Heart right ventricle (tissue), 16 donors: Measurements from ENCODE around the gene POLR3K. TPM values are rescaled to one million over a fixed set of nuclear protein-coding genes. Genes with fewer than 3 reads are reported as not detected.

Experiments used
- ATAC-seq, 8 donors: fragments of 200-7000 bp; cut with Tn5 transposase; one replicate each; pipeline ENCODE4 v1.9.1; 2020; ENCODE audit warnings: mild to moderate bottlenecking in 8 of 8, moderate library complexity in 8 of 8, moderate number of reproducible peaks in 1 of 8
- DNase-seq, 2 donors: peaks; one replicate each; pipeline ENCODE4 v3.0.0-alpha.2; 2020
- H3K27ac ChIP-seq, 10 donors: fragments of 200-600 bp; sonication (generic) in 2 of 10; one replicate each; pipeline versions ENCODE4 v1.5.0 to v1.8.0; 2020 to 2022; ENCODE audit warnings: mild to moderate bottlenecking in 3 of 10
- H3K27me3 ChIP-seq, 7 donors: fragments of 200-600 bp; one replicate each; pipeline ENCODE4 v1.8.0; 2021 to 2022; ENCODE audit warnings: mild to moderate bottlenecking in 2 of 7
- H3K36me3 ChIP-seq, 9 donors: fragments of 200-600 bp; sonication (generic) in 1 of 9; one replicate each; pipeline versions ENCODE4 v1.5.0 to v1.8.0; 2020 to 2022; ENCODE audit warnings: mild to moderate bottlenecking in 2 of 9
- H3K4me1 ChIP-seq, 9 donors: fragments of 200-600 bp; sonication (generic) in 1 of 9; one replicate each; pipeline versions ENCODE4 v1.5.0 to v1.8.0; 2020 to 2022; ENCODE audit warnings: mild to moderate bottlenecking in 4 of 9
- H3K4me3 ChIP-seq, 10 donors: fragments of 200-600 bp; sonication (generic) in 2 of 10; one replicate each; pipeline versions ENCODE4 v1.5.0 to v1.8.0; 2020 to 2022; ENCODE audit warnings: mild to moderate bottlenecking in 7 of 10, moderate library complexity in 2 of 10
- H3K9me3 ChIP-seq, 11 donors: fragments of 200-600 bp in 10 of 11; sonication (generic) in 2 of 11; one replicate each; pipeline versions ENCODE4 v1.5.0 to v1.8.0; 2013 to 2022; ENCODE audit warnings: mild to moderate bottlenecking in 2 of 11, control low read depth in 1 of 11, moderate library complexity in 1 of 11
- CTCF ChIP-seq, 9 donors: fragments of 200-600 bp; sonication (generic) in 2 of 9; IDR thresholded peaks; one replicate each; pipeline versions ENCODE4 v1.5.0 to v1.8.0; 2021 to 2022; ENCODE audit warnings: antibody characterized with exemption in 9 of 9, mild to moderate bottlenecking in 5 of 9, moderate library complexity in 1 of 9
- whole genome bisulfite sequencing, 2 donors: extraction: QIAGEN DNeasy Blood & Tissue Kit; methylation state at CpG; one replicate each; pipeline ENCODE4 v1.1.7; 2013; ENCODE audit warnings: inconsistent platforms in 1 of 2; 5-methylcytosine and 5-hydroxymethylcytosine counted together
- intact Hi-C, 10 donors: fragments of 100-400 bp; cut with DNase I; formaldehyde crosslinking; loops; one replicate each; pipeline versions ENCODE4 v1.11.1 to v1.14.2; 2022
- polyA plus RNA-seq, 2 donors: library from polyadenylated mRNA; stranded (reverse); fragments of 200-250 nt; gene quantifications; one replicate each; pipeline ENCODE4 v1.2.3, GENCODE V29; 2013
- total RNA-seq, 10 donors: library from RNA; stranded (reverse); fragmentation: NEBNext Ultra II Directional in 3 of 10; extraction: Animal tissue kit (Norgen Biotek cat#: 25700) in 3 of 10; gene quantifications; one replicate each; pipeline versions ENCODE4 v1.2.1 to v1.2.4, GENCODE V29; 2021 to 2023
- donor health status: Arrhythmogenic right ventricular cardiomyopathy.
- donor health status: ischemic (EF 13 %, LVEDD 7.1; RV severe dilation, severe dysfunction).
- donor health status: healthy with polysubstance abuse.
- donor health status: DM: no; HTN: yes; CAD: no.
- donor health status: DM: no; HTN: no; CAD: no.
- donor health status: ischemic (EF 25% LVEDD 6.9; RV normal size, moderate dysfunction).
- donor health status: ischemic (EF 25% LVEDD 5.7; RV mildly dilated, moderate dysfunction).
- donor health status: healthy.
- donor health status: DM: yes; HTN: yes; CAD: no.
- donor health status: Ischemic cardiomyopathy.
- donor health status: ischemic (EF 35%, LVEDD 5.7; RV mildly dilated, moderate dysfunction).
- donor health status: nonischemic (EF 11% LVEDD 7.7; RV severe dilation, severe dysfunction).
- donor health status: DM: yes; HTN: yes; CAD: no.
- donor health status: PGD.
- donor health status: ischemic (EF 29% LVEDD 5.4; RV normal size, mild dysfunction).
- donor health status: nonischemic (EF 23%, LVEDD 6.1; RV moderate dilation, normal function).

Gene POLR3K
- total and polyA plus RNA-seq, 12 donors = 6.7 to 19.2 (median 10.5) TPM

DNA sequence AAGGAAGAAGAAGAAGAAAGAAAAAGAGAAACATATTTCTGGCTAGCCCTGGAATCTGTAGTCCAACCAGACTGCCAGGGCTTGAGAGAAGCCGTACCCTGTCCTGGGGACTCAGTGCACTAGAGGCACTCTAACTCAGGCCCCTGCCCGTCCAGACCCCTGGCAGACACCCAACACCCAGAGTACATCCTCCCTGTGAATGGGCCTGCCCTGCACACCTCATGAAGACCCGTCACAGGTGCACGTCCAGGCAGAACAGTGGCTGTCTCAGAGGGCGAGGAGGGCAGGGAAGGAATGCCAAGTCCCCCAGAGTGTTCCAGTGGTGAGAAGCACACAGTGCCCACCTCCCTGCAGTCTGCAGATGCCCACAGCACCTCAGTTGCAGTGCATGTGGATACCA, 47.6 kb upstream of the POLR3K start:
- intact Hi-C loops = no loop called here
- H3K4me1 ChIP-seq = peaks cover 9 to 54% (median 31%) of the 10 kb centered on the region in 9 donors
- TF ChIP-seq CTCF (IDR thresholded peaks at IDR 0.05) = no peak

DNA sequence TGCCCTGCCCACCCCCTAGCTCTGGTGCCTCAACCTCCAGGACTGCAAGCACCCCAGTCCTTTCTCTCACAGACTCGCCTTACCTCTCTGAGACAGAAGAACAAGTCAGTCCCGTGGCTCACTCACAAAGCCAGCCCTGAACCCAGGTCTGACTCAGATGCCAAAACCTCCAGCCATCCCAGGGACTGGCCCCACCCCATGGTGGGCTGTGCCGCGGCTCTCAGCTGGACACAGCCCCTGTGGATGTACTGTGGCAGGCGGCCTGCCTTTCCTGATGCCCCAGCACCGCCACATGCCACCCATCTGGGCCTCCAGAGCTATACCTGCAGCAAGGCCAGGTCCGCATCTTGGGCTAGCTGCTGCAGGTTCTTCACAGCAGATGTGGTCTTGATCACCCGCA, 44.4 kb upstream of the POLR3K start:
- no peak for TF ChIP-seq CTCF (IDR thresholded peaks at IDR 0.05)
- DNase-seq (no peak), ATAC-seq (no peak)
- WGBS, 2 donors = 92 to 93% methylated on average over 8 of the region's 8 CpGs
- Histone ChIP-seq H3K27me3 (no peaks in the 10 kb centered on the region), H3K36me3 (peaks cover 0 to 49% (median 0%) of the 10 kb centered on the region in 9 donors), H3K4me1 (peaks cover 9 to 47% (median 26%) of the 10 kb centered on the region in 9 donors), H3K4me3 (no peak overlapping the region), H3K9me3 (no peaks in the 10 kb centered on the region), H3K27ac (no peak overlapping the region)
- intact Hi-C loops = loop anchor here in 9 of 10 donors (1.0 to 2.0 kb wide), 4 partner anchors 29 to 33 kb away; no protein-coding TSS in a partner anchor

More for the DNA sequence above, 47.6 kb upstream of the POLR3K start:
- no peak for DNase-seq
- no peaks in the 10 kb centered on the region for H3K27me3 ChIP-seq
- 78 to 83% methylated on average over 5 of the region's 5 CpGs for WGBS, 2 donors
- H3K36me3 ChIP-seq = peaks cover 0 to 47% (median 0%) of the 10 kb centered on the region in 9 donors
- peak overlapping the region in 9 of 10 donors; percentile 39 to 85 (median 79) for H3K27ac ChIP-seq
- no peaks in the 10 kb centered on the region for H3K9me3 ChIP-seq
- ATAC-seq = no peak
- no peak overlapping the region for H3K4me3 ChIP-seq

DNA sequence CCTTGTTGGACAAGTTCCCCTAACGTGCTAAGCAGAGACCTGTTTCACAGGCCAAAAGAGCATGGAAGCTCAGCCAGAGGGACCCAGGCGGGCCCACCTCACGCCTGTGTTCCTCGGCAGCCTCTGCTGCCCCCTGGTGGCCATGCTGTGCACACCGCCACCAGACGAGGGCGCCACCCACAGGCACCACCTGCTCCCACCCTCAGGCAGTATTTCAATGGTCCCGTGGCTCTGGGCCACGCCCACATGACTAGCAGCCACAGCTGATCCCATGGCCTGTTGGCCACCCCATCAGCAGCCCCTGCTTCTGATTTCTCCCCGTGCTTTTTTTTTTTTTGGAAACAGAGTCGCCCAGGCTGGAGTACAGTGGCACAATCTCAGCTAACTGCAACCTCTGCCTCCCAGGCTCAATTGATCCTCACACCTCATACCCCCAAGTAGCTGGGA, 43.5 kb upstream of the POLR3K start:
- Histone ChIP-seq H3K4me3 (no peak overlapping the region), H3K4me1 (peaks cover 9 to 41% (median 19%) of the 10 kb centered on the region in 9 donors), H3K27ac (no peak overlapping the region), H3K36me3 (peaks cover 0 to 56% (median 0%) of the 10 kb centered on the region in 9 donors), H3K27me3 (no peaks in the 10 kb centered on the region), H3K9me3 (no peaks in the 10 kb centered on the region)
- WGBS, 2 donors = 12% methylated on average over 11 of the region's 11 CpGs
- peak; percentile 97 to 99 (median 98) for TF ChIP-seq CTCF (IDR thresholded peaks at IDR 0.05)
- DNase-seq (peak; percentile 87 to 90), ATAC-seq (peak; percentile 80 to 92 (median 88))
- intact Hi-C loops = loop anchor here (1.0 to 2.0 kb wide), 5 partner anchors 28 to 32 kb away; no protein-coding TSS in a partner anchor

DNA sequence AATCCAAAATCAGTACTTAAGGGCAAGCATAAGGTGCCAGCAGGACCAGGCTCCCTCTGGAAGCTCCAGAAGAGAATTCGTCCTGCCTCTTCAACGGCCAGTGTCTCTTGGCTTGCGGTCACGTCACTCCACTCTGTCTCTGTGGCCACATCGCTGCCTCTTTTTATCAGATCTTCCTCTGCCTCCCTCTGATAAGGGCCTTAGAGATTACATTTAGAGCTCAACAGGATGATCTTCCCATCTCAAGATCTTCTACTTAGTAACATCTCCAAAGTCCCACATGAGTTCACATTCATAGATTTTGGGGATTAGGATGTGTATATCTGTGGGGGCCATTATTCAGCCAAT, 41.5 kb upstream of the POLR3K start:
- ATAC-seq (no peak), DNase-seq (no peak)
- intact Hi-C loops = no loop called here
- no peak for TF ChIP-seq CTCF (IDR thresholded peaks at IDR 0.05)
- 95 to 96% methylated on average over 5 of the region's 5 CpGs for WGBS, 2 donors
- Histone ChIP-seq H3K36me3 (peaks cover 0 to 64% (median 4%) of the 10 kb centered on the region in 9 donors), H3K27ac (no peak overlapping the region), H3K4me3 (no peak overlapping the region), H3K4me1 (peaks cover 2 to 36% (median 18%) of the 10 kb centered on the region in 9 donors), H3K9me3 (no peaks in the 10 kb centered on the region), H3K27me3 (no peaks in the 10 kb centered on the region)
